ENCODE data around the gene AHDC1. TPM values are rescaled to one million over a fixed set of nuclear protein-coding genes. Genes with fewer than 3 reads are reported as not detected.

The AHDC1 gene
- total RNA-seq, 1 donor from 2014 or later = 124 TPM

- H3K27me3 Mint-ChIP-seq (ENCODE audit: unreplicated experiment) = no peaks in the 10 kb centered on the region
- no peaks in the 10 kb centered on the region for H3K36me3 Mint-ChIP-seq (ENCODE audit: unreplicated experiment)
- peaks cover 10% of the 10 kb centered on the region for H3K4me1 Mint-ChIP-seq (ENCODE audit: unreplicated experiment)
- no peak for DNase-seq (ENCODE audit: extremely low spot score, unreplicated experiment)
- H3K27ac Mint-ChIP-seq (ENCODE audit: unreplicated experiment) = peak overlapping the region; percentile 17
- peak overlapping the region; percentile 96 for H3K4me3 Mint-ChIP-seq (ENCODE audit: unreplicated experiment)
- no peaks in the 10 kb centered on the region for H3K9me3 Mint-ChIP-seq (ENCODE audit: unreplicated experiment)
- no peak for TF ChIP-seq CTCF (IDR thresholded peaks at IDR 0.05)
Observed at GRCh38 chr1:27605300-27605766, 1.4 kb upstream of the AHDC1 start.

GRCh38 chr1:27604579-27605299 lies 795 bp upstream of the AHDC1 start:
- Mint-ChIP-seq H3K27me3 (ENCODE audit: unreplicated experiment) (no peaks in the 10 kb centered on the region), H3K27ac (ENCODE audit: unreplicated experiment) (peak overlapping the region; percentile 17), H3K4me1 (ENCODE audit: unreplicated experiment) (peaks cover 10% of the 10 kb centered on the region), H3K36me3 (ENCODE audit: unreplicated experiment) (no peaks in the 10 kb centered on the region), H3K9me3 (ENCODE audit: unreplicated experiment) (no peaks in the 10 kb centered on the region), H3K4me3 (ENCODE audit: unreplicated experiment) (peak overlapping the region; percentile 96)
- TF ChIP-seq CTCF (IDR thresholded peaks at IDR 0.05) = no peak
- DNase-seq (ENCODE audit: extremely low spot score, unreplicated experiment) = no peak

DNA sequence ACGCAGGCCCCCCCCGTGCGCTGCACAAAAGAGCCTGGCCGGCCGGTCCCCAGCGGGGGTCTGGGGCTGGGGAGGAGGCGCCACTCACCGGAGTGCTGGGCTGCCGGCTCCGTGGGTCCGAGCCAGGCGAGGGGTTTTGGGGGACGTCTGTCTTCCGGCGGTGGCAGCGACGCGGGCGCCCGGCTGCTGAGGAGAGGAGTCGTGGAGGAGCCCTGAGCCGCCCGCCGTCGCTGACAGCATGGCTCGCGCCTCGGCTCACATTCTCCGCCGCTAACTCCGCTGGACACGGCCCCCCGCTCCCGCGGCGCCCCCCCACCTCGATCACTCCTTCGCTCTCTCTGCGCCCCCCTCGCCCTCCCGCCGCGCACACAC lies 649 bp downstream of the AHDC1 start:
- no peaks in the 10 kb centered on the region for H3K9me3 Mint-ChIP-seq (ENCODE audit: unreplicated experiment)
- no peaks in the 10 kb centered on the region for H3K36me3 Mint-ChIP-seq (ENCODE audit: unreplicated experiment)
- no peaks in the 10 kb centered on the region for H3K27me3 Mint-ChIP-seq (ENCODE audit: unreplicated experiment)
- H3K27ac Mint-ChIP-seq (ENCODE audit: unreplicated experiment) = peak overlapping the region; percentile 93
- no peak for TF ChIP-seq CTCF (IDR thresholded peaks at IDR 0.05)
- DNase-seq (ENCODE audit: extremely low spot score, unreplicated experiment) = no peak
- H3K4me3 Mint-ChIP-seq (ENCODE audit: unreplicated experiment) = peak overlapping the region; percentile 96
- peaks cover 10% of the 10 kb centered on the region for H3K4me1 Mint-ChIP-seq (ENCODE audit: unreplicated experiment)

DNA sequence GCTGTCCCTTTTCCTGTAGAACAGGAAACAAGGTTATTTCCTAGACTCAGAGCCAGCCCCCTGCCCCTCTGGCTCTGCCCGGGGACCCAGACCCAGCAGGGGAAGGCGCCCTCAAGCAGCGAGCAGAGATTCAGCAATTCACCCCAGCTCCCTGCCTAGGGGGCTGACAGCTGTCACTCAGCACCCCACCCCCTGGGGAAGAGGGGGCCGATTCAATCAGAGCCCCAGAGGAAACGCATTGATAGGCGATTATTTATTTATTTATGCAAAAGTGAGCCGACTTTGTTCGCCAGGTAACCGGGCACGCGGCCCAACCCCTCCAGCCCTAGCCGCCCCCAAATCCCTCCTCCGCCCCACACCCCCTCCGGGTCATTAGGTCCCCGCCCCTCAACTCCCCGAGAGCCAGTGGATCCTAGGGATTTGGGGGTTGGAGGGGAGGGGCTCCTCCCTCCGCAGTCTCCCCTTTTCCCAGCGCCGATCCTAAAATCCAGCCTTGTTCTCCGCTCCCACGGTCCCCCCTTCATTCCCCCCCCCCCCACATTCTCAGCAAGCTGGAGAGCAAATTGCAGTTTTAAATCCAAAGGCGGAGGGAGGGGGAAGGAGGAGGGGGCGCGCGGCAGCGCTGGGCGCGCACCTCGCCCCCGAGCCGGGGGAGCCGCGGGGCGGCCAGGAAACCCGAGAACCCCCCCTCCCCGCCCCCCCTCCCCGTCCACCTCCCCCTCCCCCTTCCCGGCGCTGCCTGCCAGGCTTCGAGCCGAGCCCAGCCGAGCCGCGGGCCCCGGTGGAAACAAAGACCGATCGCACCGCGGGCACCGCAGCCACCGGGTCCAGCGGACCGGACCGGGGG lies 1.3 kb downstream of the AHDC1 start:
- no peak for DNase-seq (ENCODE audit: extremely low spot score, unreplicated experiment)
- Mint-ChIP-seq H3K36me3 (ENCODE audit: unreplicated experiment) (no peaks in the 10 kb centered on the region), H3K27me3 (ENCODE audit: unreplicated experiment) (no peaks in the 10 kb centered on the region), H3K4me1 (ENCODE audit: unreplicated experiment) (peaks cover 10% of the 10 kb centered on the region), H3K4me3 (ENCODE audit: unreplicated experiment) (peak overlapping the region; percentile 96), H3K9me3 (ENCODE audit: unreplicated experiment) (no peaks in the 10 kb centered on the region), H3K27ac (ENCODE audit: unreplicated experiment) (peak overlapping the region; percentile 86)
- no peak for TF ChIP-seq CTCF (IDR thresholded peaks at IDR 0.05)
